Thoracic aorta (tissue), 2 donors: Measurements from ENCODE around the gene B4GALT5. TPM values are rescaled to one million over a fixed set of nuclear protein-coding genes. Genes with fewer than 3 reads are reported as not detected.

Experiments
- ATAC-seq: fragments of 150-250 bp; one replicate; pipeline ENCODE4 v1.8.0; 2017; ENCODE audit warnings: low read depth; ENCODE audit not compliant: insufficient number of reproducible peaks, low FRiP score
- DNase-seq: peaks from one replicate; pipeline ENCODE4 v3.0.0-alpha.2; 2020; ENCODE audit warnings: low spot score
- H3K27ac ChIP-seq, 2 donors: fragments of 200-600 bp; sonication (generic); 1 replicate in 1 of 2; 2 replicates in 1 of 2; pipeline ENCODE4 v1.5.1; 2016; ENCODE audit warnings: mild to moderate bottlenecking in 2 of 2, moderate library complexity in 2 of 2
- H3K27me3 ChIP-seq: fragments of 200-600 bp; sonication (generic); replicated peaks from 2 replicates; pipeline ENCODE4 v1.6.0; 2016; ENCODE audit warnings: mild to moderate bottlenecking; ENCODE audit not compliant: insufficient read depth
- H3K36me3 ChIP-seq: fragments of 200-600 bp; sonication (generic); one replicate; pipeline ENCODE4 v1.5.1; 2016
- H3K4me1 ChIP-seq, 2 donors: fragments of 200-600 bp; sonication (generic); 1 replicate in 1 of 2; 2 replicates in 1 of 2; pipeline versions ENCODE4 v1.5.1 to v1.6.0; 2016; ENCODE audit warnings: low read depth in 2 of 2, mild to moderate bottlenecking in 1 of 2; ENCODE audit not compliant: control insufficient read depth in 1 of 2
- H3K4me3 ChIP-seq: fragments of 200-600 bp; sonication (generic); 2 replicates; pipeline ENCODE4 v1.5.1; 2016; ENCODE audit warnings: mild to moderate bottlenecking
- H3K9me3 ChIP-seq: fragments of 200-600 bp; sonication (generic); 2 replicates; pipeline ENCODE4 v1.5.1; 2016
- CTCF ChIP-seq: fragments of 200-600 bp; sonication (generic); IDR thresholded peaks from one replicate; pipeline ENCODE4 v1.5.1; 2019; ENCODE audit warnings: antibody characterized with exemption
- total RNA-seq, 2 donors: library from RNA; depleted of rRNA; stranded (reverse); fragments of >200 nt; gene quantifications; one replicate each; pipeline versions ENCODE4 v1.1.0 to v1.2.3, GENCODE V29; 2016

The B4GALT5 gene
- total RNA-seq, 2 donors from 2014 or later, result 15.7 to 45.3 TPM

DNA sequence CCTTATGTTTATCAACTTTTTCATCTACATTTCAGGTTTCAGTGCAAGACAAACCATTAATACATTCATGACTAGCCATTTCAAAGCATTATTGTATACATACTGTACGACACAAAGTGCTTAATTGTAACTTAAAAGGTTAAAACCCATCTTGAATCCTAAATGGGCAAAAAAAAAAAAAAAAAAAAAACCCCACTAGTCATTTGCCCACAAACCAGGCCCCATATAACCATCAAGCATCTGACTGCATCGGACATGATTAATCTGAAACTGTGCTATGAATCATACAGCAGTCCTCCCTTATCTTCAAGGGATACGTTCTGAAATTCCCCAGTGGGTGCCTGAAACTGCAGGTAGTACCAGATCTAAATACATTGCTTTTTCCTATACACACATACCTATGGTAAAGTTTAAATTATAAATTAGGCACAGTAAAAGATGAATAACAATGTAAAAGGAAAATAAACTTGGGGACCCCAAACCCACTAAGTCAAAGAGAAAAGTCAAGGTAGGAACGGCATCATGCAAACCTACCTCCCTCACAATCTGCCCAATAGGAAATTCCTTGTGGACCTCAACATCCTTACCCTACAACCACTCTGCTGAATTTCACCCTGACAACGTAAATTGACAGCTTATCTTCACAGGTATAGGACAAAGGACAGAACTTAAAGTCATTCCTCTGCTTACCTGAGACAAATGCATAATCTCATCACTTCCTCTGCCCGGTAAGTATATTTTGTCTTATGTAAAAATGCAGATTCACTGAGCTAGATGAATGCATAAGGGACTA is 14.3 kb downstream of the B4GALT5 start:
- Histone ChIP-seq H3K4me1 (peaks cover 9 to 46% of the 10 kb centered on the region in 2 donors), H3K27ac (no peak overlapping the region)
- ATAC-seq, result no peak

GRCh38 chr20:49698477-49698876 is 15.2 kb downstream of the B4GALT5 start:
- DNase-seq (no peak), ATAC-seq (no peak)
- peaks cover 9 to 46% of the 10 kb centered on the region in 2 donors for H3K4me1 ChIP-seq
- no peaks in the 10 kb centered on the region for H3K27me3 ChIP-seq
- no peaks in the 10 kb centered on the region for H3K36me3 ChIP-seq
- H3K27ac ChIP-seq, result no peak overlapping the region
- no peak overlapping the region for H3K4me3 ChIP-seq
- TF ChIP-seq CTCF, result no peak
- no peaks in the 10 kb centered on the region for H3K9me3 ChIP-seq

More for the DNA sequence above, 14.3 kb downstream of the B4GALT5 start:
- DNase-seq, result no peak
- H3K27me3 ChIP-seq, result no peaks in the 10 kb centered on the region
- H3K36me3 ChIP-seq, result no peaks in the 10 kb centered on the region
- TF ChIP-seq CTCF, result no peak
- H3K4me3 ChIP-seq, result no peak overlapping the region
- no peaks in the 10 kb centered on the region for H3K9me3 ChIP-seq

DNA sequence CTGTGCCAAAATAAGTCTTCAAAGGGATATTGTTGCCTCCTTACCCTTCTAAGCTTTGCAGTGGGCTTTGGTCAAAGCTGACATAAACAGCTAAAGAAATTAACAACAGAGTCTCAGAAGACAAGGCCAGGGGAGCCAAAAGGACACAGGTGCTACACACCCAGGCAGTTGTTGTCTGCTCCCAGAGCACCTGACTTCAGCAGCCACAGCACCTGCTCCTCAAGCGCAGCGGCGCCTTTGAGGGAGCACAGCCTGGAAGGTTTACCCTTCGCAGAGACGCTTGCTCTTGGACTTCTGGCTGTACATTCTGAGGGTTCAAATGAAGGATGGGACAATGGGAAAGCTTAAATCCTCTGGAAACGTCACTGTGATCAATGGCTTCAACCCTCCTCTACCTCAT is 16.6 kb downstream of the B4GALT5 start:
- ATAC-seq, result no peak

GRCh38 chr20:49696594-49696993 is 17.1 kb downstream of the B4GALT5 start:
- Histone ChIP-seq H3K36me3 (no peaks in the 10 kb centered on the region), H3K27me3 (no peaks in the 10 kb centered on the region), H3K9me3 (no peaks in the 10 kb centered on the region), H3K4me1 (peaks cover 9 to 55% of the 10 kb centered on the region in 2 donors), H3K4me3 (no peak overlapping the region), H3K27ac (no peak overlapping the region)
- no peak for TF ChIP-seq CTCF
- ATAC-seq (no peak), DNase-seq (no peak)

More for the DNA sequence above, 16.6 kb downstream of the B4GALT5 start:
- Histone ChIP-seq H3K4me3 (no peak overlapping the region), H3K9me3 (no peaks in the 10 kb centered on the region), H3K27ac (no peak overlapping the region), H3K4me1 (peaks cover 9 to 54% of the 10 kb centered on the region in 2 donors), H3K27me3 (no peaks in the 10 kb centered on the region), H3K36me3 (no peaks in the 10 kb centered on the region)
- DNase-seq, result no peak
- TF ChIP-seq CTCF, result no peak

- Histone ChIP-seq H3K4me1 (peaks cover 14 to 55% of the 10 kb centered on the region in 2 donors), H3K36me3 (no peaks in the 10 kb centered on the region), H3K4me3 (no peak overlapping the region), H3K27me3 (no peaks in the 10 kb centered on the region), H3K27ac (no peak overlapping the region), H3K9me3 (no peaks in the 10 kb centered on the region)
- no peak for TF ChIP-seq CTCF
- DNase-seq (no peak), ATAC-seq (no peak)
These were observed 17.8 kb downstream of the B4GALT5 start for GRCh38 chr20:49695830-49696229.
